ENCODE measurements around the gene HEMK1. TPM values are rescaled to one million over a fixed set of nuclear protein-coding genes. Genes with fewer than 3 reads are reported as not detected.

HEMK1 gene
- total RNA-seq, 4 donors from 2014 or later = 7.3 to 11.6 (median 7.9) TPM

DNA sequence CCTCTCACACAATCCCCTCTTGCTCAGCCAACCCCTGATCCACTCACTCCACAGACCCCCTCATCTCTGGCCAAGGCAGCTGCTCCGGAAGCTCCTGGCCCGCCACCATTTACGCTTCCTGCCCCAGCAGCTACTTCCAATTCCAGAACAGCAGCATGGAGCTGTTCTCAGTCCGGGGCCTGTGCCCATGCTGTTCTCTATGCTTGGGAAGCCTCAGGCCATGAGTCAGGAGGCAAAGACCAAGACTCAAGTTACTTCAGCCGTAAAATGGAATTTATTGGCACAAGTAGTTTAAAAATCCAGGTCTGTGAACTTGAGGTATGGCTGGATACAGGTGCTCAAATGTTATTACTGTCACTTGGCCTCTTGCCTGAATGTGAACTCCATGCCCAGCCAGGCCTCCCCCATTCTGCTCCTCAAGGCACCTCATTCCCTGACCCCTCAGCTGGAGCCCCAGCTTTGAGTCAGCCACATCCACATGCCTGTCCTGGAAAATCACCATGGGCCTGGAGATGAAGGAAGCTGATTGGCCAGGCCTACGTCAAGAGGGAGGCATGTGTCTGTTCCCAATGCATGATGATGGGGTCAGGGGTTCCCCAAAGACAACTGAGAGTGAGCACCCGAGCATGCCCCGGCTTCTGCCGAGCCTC is 34.5 kb upstream of the HEMK1 start:
- TF ChIP-seq POLR2AphosphoS5 (IDR thresholded peaks at IDR 0.05) (no peak), POLR2A (IDR thresholded peaks at IDR 0.05) (no peak), EP300 (IDR thresholded peaks at IDR 0.05; ENCODE audit: low read depth) (no peak)
- TF ChIP-seq, protein P1, sequence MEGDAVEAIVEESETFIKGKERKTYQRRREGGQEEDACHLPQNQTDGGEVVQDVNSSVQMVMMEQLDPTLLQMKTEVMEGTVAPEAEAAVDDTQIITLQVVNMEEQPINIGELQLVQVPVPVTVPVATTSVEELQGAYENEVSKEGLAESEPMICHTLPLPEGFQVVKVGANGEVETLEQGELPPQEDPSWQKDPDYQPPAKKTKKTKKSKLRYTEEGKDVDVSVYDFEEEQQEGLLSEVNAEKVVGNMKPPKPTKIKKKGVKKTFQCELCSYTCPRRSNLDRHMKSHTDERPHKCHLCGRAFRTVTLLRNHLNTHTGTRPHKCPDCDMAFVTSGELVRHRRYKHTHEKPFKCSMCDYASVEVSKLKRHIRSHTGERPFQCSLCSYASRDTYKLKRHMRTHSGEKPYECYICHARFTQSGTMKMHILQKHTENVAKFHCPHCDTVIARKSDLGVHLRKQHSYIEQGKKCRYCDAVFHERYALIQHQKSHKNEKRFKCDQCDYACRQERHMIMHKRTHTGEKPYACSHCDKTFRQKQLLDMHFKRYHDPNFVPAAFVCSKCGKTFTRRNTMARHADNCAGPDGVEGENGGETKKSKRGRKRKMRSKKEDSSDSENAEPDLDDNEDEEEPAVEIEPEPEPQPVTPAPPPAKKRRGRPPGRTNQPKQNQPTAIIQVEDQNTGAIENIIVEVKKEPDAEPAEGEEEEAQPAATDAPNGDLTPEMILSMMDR (IDR thresholded peaks at IDR 0.05) = no peak
- no peak for DNase-seq
- H3K9me3 ChIP-seq = no peaks in the 10 kb centered on the region
- H3K27ac ChIP-seq = no peak overlapping the region
- WGBS, 2 donors (ENCODE audit: low coverage in 1 of 2) = 73% methylated on average over 9 of the region's 9 CpGs; no CpG with 5 or more reads in 1 of the 2 donors
- H3K36me3 ChIP-seq = no peaks in the 10 kb centered on the region
- H3K4me3 ChIP-seq = no peak overlapping the region
- H3K4me1 ChIP-seq = no peaks in the 10 kb centered on the region
- in situ Hi-C loops (cut with MboI; ENCODE audit: low pct_ligation_motif_present in 1 of 4, low pct_unique_long_range_greater_than_20kb in 1 of 4, low sequenced_read_pairs in 3 of 4) (loop anchor here in 1 of 4 donors (10.0 kb wide), 1 partner anchor 190 kb away; the partner anchor contains the start of genes RASSF1 and ZMYND10), intact Hi-C loops (cut with DNase I; ENCODE audit: low total_unique reads) (no loop called here)
- peaks cover 28% of the 10 kb centered on the region for H3K27me3 ChIP-seq

GRCh38 chr3:50536471-50537180 is 32.7 kb upstream of the HEMK1 start:
- Histone ChIP-seq H3K27ac (no peak overlapping the region), H3K27me3 (peaks cover 10% of the 10 kb centered on the region), H3K4me3 (no peak overlapping the region), H3K4me1 (no peaks in the 10 kb centered on the region), H3K36me3 (no peaks in the 10 kb centered on the region), H3K9me3 (no peaks in the 10 kb centered on the region)
- TF ChIP-seq POLR2AphosphoS5 (IDR thresholded peaks at IDR 0.05) (no peak), EP300 (IDR thresholded peaks at IDR 0.05; ENCODE audit: low read depth) (no peak), POLR2A (IDR thresholded peaks at IDR 0.05) (no peak)
- TF ChIP-seq, protein P1 (IDR thresholded peaks at IDR 0.05) = no peak
- DNase-seq = no peak
- in situ Hi-C loops (cut with MboI; ENCODE audit: low pct_ligation_motif_present in 1 of 4, low pct_unique_long_range_greater_than_20kb in 1 of 4, low sequenced_read_pairs in 3 of 4) = loop anchor here in 1 of 4 donors (10.0 kb wide), 1 partner anchor 192 kb away; the partner anchor contains the start of genes RASSF1 and ZMYND10
- intact Hi-C loops (cut with DNase I; ENCODE audit: low total_unique reads) = no loop called here
- WGBS, 2 donors (ENCODE audit: low coverage in 1 of 2) = 73 to 93% methylated on average over 3 to 5 of the region's 5 CpGs

DNA sequence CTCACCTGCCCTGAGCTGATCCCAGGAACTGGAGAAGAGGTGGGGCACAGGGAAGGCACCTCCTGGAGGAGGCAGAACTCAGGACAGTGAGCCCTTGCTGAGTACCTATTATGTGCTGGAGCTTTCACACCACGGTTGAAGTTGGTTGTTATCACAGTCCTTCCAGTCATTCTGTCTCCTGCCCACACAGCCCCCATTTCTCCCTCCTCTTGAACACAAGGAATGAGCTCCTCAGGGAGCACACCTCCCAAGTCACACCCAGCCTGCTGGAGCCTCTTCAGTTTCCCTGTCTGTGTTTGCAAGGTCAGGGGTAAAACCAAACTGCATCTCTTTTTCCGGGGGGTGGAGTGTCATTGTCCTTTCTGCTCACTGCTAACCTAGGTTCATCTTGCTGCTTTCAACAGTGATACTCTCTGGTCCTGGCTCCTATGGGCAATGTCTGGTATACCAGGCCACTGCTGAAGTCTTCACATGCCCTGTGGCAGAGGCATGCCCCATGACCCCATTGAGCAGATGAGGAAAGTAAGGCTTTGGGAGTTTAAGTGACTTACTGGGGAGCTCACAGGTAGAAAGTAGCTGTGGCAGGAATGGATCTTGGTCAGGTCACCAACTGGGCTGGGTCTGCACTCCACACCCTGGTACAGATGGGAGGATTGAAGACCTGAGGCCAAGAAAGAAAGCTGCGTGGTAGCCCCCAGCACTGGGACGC is 31.7 kb upstream of the HEMK1 start:
- Histone ChIP-seq H3K9me3 (no peaks in the 10 kb centered on the region), H3K4me3 (no peak overlapping the region), H3K4me1 (no peaks in the 10 kb centered on the region), H3K27ac (no peak overlapping the region), H3K27me3 (peaks cover 10% of the 10 kb centered on the region), H3K36me3 (no peaks in the 10 kb centered on the region)
- TF ChIP-seq POLR2AphosphoS5 (IDR thresholded peaks at IDR 0.05) = no peak
- TF ChIP-seq POLR2A (IDR thresholded peaks at IDR 0.05) = no peak
- TF ChIP-seq, protein P1 (IDR thresholded peaks at IDR 0.05) = no peak
- no peak for TF ChIP-seq EP300 (IDR thresholded peaks at IDR 0.05; ENCODE audit: low read depth)
- in situ Hi-C loops (cut with MboI; ENCODE audit: low pct_ligation_motif_present in 1 of 4, low pct_unique_long_range_greater_than_20kb in 1 of 4, low sequenced_read_pairs in 3 of 4) = loop anchor here in 1 of 4 donors (10.0 kb wide), 1 partner anchor 193 kb away; the partner anchor contains the start of genes RASSF1 and ZMYND10
- DNase-seq = no peak
- WGBS, 2 donors (ENCODE audit: low coverage in 1 of 2) = 66 to 80% methylated on average over 1 to 4 of the region's 4 CpGs
- intact Hi-C loops (cut with DNase I; ENCODE audit: low total_unique reads) = no loop called here

Measured in transverse colon (tissue), 4 donors.